OCI-LY7 (cell line): ENCODE measurements around the gene SLC25A21. TPM values are rescaled to one million over a fixed set of nuclear protein-coding genes. Genes with fewer than 3 reads are reported as not detected.

Experiments used
- BruUV-seq: library from RNA; stranded (reverse); fragments of 400-500 nt; replicated peaks from 2 replicates; lab custom pipeline; 2021; lab: Mats Ljungman, UMichigan
- CTCF ChIA-PET: fragments of 300-600 bp; sonication (Branson Sonifier 250); formaldehyde crosslinking; loops from one replicate; lab custom pipeline; 2022; ENCODE audit warnings: antibody characterized with exemption; ENCODE audit not compliant: unreplicated experiment; lab: Charles Lee
- POLR2A ChIA-PET: fragments of 300-600 bp; sonication (Branson Sonifier 250); formaldehyde crosslinking; loops from one replicate; lab custom pipeline; 2022; ENCODE audit warnings: antibody characterized with exemption; lab: Charles Lee
- DNase-seq: peaks from one replicate; pipeline ENCODE4 v3.0.0-alpha.2; 2015; ENCODE audit warnings: low spot score
- H2AFZ ChIP-seq: fragments of 200-600 bp; sonication (generic), shearing (Covaris generic); 2 replicates; pipeline ENCODE4 v1.6.1; 2014; ENCODE audit warnings: mild to moderate bottlenecking, antibody characterized with exemption, low read length, moderate library complexity
- H3K27ac ChIP-seq: fragments of 200-600 bp; sonication (generic); 2 replicates; pipeline ENCODE4 v1.5.1; 2014; ENCODE audit warnings: mixed run types, low read depth, mild to moderate bottlenecking, moderate library complexity, low read length, inconsistent platforms; ENCODE audit not compliant: poor library complexity, severe bottlenecking
- H3K36me3 ChIP-seq: fragments of 200-600 bp; sonication (generic); 2 replicates; pipeline ENCODE4 v1.6.1; 2014; ENCODE audit warnings: mild to moderate bottlenecking, antibody characterized with exemption, low read length, moderate library complexity, mixed read lengths; ENCODE audit not compliant: insufficient read depth
- H3K4me1 ChIP-seq: fragments of 200-600 bp; sonication (generic); 2 replicates; pipeline ENCODE4 v1.5.1; 2014; ENCODE audit warnings: mild to moderate bottlenecking, low read length; ENCODE audit not compliant: insufficient read depth, poor library complexity, severe bottlenecking
- H3K4me2 ChIP-seq: fragments of 200-600 bp; sonication (generic); 2 replicates; pipeline ENCODE4 v1.6.1; 2014; ENCODE audit warnings: mild to moderate bottlenecking, low read length
- H3K4me3 ChIP-seq: fragments of 200-600 bp; sonication (generic); 2 replicates; pipeline ENCODE4 v1.5.1; 2014; ENCODE audit warnings: mild to moderate bottlenecking, low read depth, low read length; ENCODE audit not compliant: poor library complexity, severe bottlenecking
- H3K79me2 ChIP-seq: fragments of 200-600 bp; sonication (generic); 2 replicates; pipeline ENCODE4 v1.6.1; 2016; ENCODE audit warnings: low read depth, mild to moderate bottlenecking, low read length, moderate library complexity, mixed read lengths; ENCODE audit not compliant: insufficient read depth
- H3K9me2 ChIP-seq: fragments of 200-600 bp; sonication (generic); 2 replicates; pipeline ENCODE4 v1.6.1; 2016; ENCODE audit warnings: mild to moderate bottlenecking, low read length, mixed read lengths; ENCODE audit not compliant: insufficient read depth
- H3K9me3 ChIP-seq: fragments of 200-600 bp; sonication (generic); 2 replicates; pipeline ENCODE4 v1.6.1; 2014; ENCODE audit warnings: mild to moderate bottlenecking, mixed run types, low read length, mixed read lengths
- H4K20me1 ChIP-seq: fragments of 200-600 bp; sonication (generic); 2 replicates; pipeline ENCODE4 v1.6.1; 2014; ENCODE audit warnings: mild to moderate bottlenecking, antibody characterized with exemption, low read length, moderate library complexity, mixed read lengths; ENCODE audit not compliant: insufficient read depth
- CTCF ChIP-seq: fragments of 200-600 bp; sonication (generic); conservative IDR thresholded peaks from 2 replicates; pipeline ENCODE4 v1.5.1; 2014; ENCODE audit warnings: mild to moderate bottlenecking, antibody characterized with exemption, low read length, moderate library complexity, mixed read lengths
- EZH2phosphoT487 ChIP-seq: fragments of 200-600 bp; sonication (generic); IDR thresholded peaks from 2 replicates; pipeline ENCODE4 v1.6.1; 2018; ENCODE audit warnings: low read depth, borderline replicate concordance, mild to moderate bottlenecking, mixed run types, antibody characterized with exemption, low read length, moderate library complexity, mixed read lengths
- intact Hi-C: fragments of 100-400 bp; cut with micrococcal nuclease; formaldehyde crosslinking; loops from one replicate; pipeline ENCODE4 v1.10.0; 2022; ENCODE audit not compliant: unreplicated experiment
- total RNA-seq, 2 experiments: library from RNA; depleted of rRNA in 1 of 2; stranded (reverse); fragments of >200 nt in 1 of 2; shearing (Covaris generic) in 1 of 2; gene quantifications; 2 replicates each; pipeline ENCODE4 v1.2.3, GENCODE V29; 2014 to 2022

SLC25A21 gene
- total RNA-seq, 2 experiments from 2014 or later, result not detected

GRCh38 chr14:36826614-36827013 lies 345.8 kb downstream of the SLC25A21 start:
- H3K9me3 ChIP-seq, result no peaks in the 10 kb centered on the region
- POLR2A ChIA-PET, result interaction anchor here (0.6 kb wide), 1 partner anchor 36 kb away, joined by 3 read pairs; no protein-coding TSS in a partner anchor
- H3K79me2 ChIP-seq, result no peaks in the 10 kb centered on the region
- H3K9me2 ChIP-seq, result no peaks in the 10 kb centered on the region
- TF ChIP-seq CTCF (no peak), EZH2phosphoT487 (no peak)
- H3K36me3 ChIP-seq, result no peaks in the 10 kb centered on the region
- intact Hi-C loops, result no loop called here
- H2AFZ ChIP-seq, result no peak overlapping the region
- CTCF ChIA-PET, result no interaction called here
- no peaks in the 10 kb centered on the region for H3K4me1 ChIP-seq
- no peak overlapping the region for H3K4me3 ChIP-seq
- H3K27ac ChIP-seq, result no peak overlapping the region
- no peak for DNase-seq
- no peaks in the 10 kb centered on the region for H4K20me1 ChIP-seq
- no TSS peak for BruUV-seq
- H3K4me2 ChIP-seq, result no peak overlapping the region

GRCh38 chr14:36824854-36825253 lies 347.6 kb downstream of the SLC25A21 start:
- BruUV-seq, result no TSS peak
- Histone ChIP-seq H3K79me2 (no peaks in the 10 kb centered on the region), H3K9me3 (no peaks in the 10 kb centered on the region), H3K4me3 (no peak overlapping the region), H3K9me2 (no peaks in the 10 kb centered on the region), H3K27ac (no peak overlapping the region), H3K36me3 (no peaks in the 10 kb centered on the region), H4K20me1 (no peaks in the 10 kb centered on the region), H2AFZ (no peak overlapping the region), H3K4me2 (no peak overlapping the region), H3K4me1 (no peaks in the 10 kb centered on the region)
- intact Hi-C loops, result no loop called here
- no peak for DNase-seq
- TF ChIP-seq CTCF (no peak), EZH2phosphoT487 (no peak)
- ChIA-PET POLR2A (interaction anchor here (0.6 to 1.1 kb wide), 2 partner anchors 38 to 457 kb away, joined by 3 to 8 read pairs; no protein-coding TSS in a partner anchor), CTCF (no interaction called here)

- Histone ChIP-seq H3K9me3 (no peaks in the 10 kb centered on the region), H3K4me3 (no peak overlapping the region), H2AFZ (no peak overlapping the region), H3K36me3 (no peaks in the 10 kb centered on the region), H3K4me1 (no peaks in the 10 kb centered on the region), H3K79me2 (no peaks in the 10 kb centered on the region), H3K4me2 (no peak overlapping the region), H3K9me2 (no peaks in the 10 kb centered on the region), H4K20me1 (no peaks in the 10 kb centered on the region), H3K27ac (no peak overlapping the region)
- intact Hi-C loops, result no loop called here
- no peak for TF ChIP-seq CTCF
- no peak for TF ChIP-seq EZH2phosphoT487
- POLR2A ChIA-PET, result no interaction called here
- CTCF ChIA-PET, result no interaction called here
- BruUV-seq, result no TSS peak
- no peak for DNase-seq
These were observed 348.8 kb downstream of the SLC25A21 start for GRCh38 chr14:36823651-36824050.
